CD4-positive, alpha-beta T cell treated with Interferon alpha-2 for 1 hour (primary cell): ENCODE measurements around the gene WIPI1.
A peak's percentile ranks its signal among the peaks of the same experiment; 100 is the strongest.
"Not testable (repeated sequence)": the region's sequence is repeated elsewhere in the genome, so short reads cannot be mapped to it uniquely, and the experiment has no call there.

Experiments
- DNase-seq, 2 donors: peaks; one replicate each; pipeline ENCODE4 v3.0.0-alpha.2; 2020 to 2022

Gene WIPI1

GRCh38 chr17:68457168-68457538 is at the start of gene WIPI1:
WIPI1 (minus strand) TSS chr17:68457496; CDS start chr17:68457421, 75 bp downstream.
- no peak for DNase-seq

GRCh38 chr17:68505951-68506350 is 48.7 kb upstream of the WIPI1 start:
- no peak for DNase-seq

GRCh38 chr17:68501074-68501473 is 43.8 kb upstream of the WIPI1 start:
- DNase-seq, result no peak

GRCh38 chr17:68499587-68499986 is 42.3 kb upstream of the WIPI1 start:
- DNase-seq, result no peak

- no peak for DNase-seq
Observed at GRCh38 chr17:68498479-68499326, 41.4 kb upstream of the WIPI1 start.

- peak; percentile 25 to 52 for DNase-seq
Observed at GRCh38 chr17:68497885-68498319, 40.6 kb upstream of the WIPI1 start.

- no peak for DNase-seq
Observed at GRCh38 chr17:68495081-68495480, 37.8 kb upstream of the WIPI1 start.

- DNase-seq, result not testable (repeated sequence)
Observed at GRCh38 chr17:68492394-68493054, 35.2 kb upstream of the WIPI1 start.

- DNase-seq, result peak in 1 of 2 donors; percentile 42
Observed at GRCh38 chr17:68491381-68492231, 34.3 kb upstream of the WIPI1 start.

GRCh38 chr17:68489919-68490318 is 32.6 kb upstream of the WIPI1 start:
- no peak for DNase-seq

- no peak for DNase-seq
Observed at GRCh38 chr17:68484458-68484857, 27.2 kb upstream of the WIPI1 start.

GRCh38 chr17:68482576-68483041 is 25.3 kb upstream of the WIPI1 start:
- no peak for DNase-seq

GRCh38 chr17:68480885-68481284 is 23.6 kb upstream of the WIPI1 start:
- DNase-seq, result no peak

GRCh38 chr17:68470961-68471360 is 13.7 kb upstream of the WIPI1 start:
- DNase-seq, result no peak

- no peak for DNase-seq
Observed at GRCh38 chr17:68468788-68469187, 11.5 kb upstream of the WIPI1 start.

- DNase-seq, result no peak
Observed at GRCh38 chr17:68468334-68468733, 11.0 kb upstream of the WIPI1 start.

GRCh38 chr17:68463211-68464019 is 6.1 kb upstream of the WIPI1 start:
- DNase-seq, result no peak

GRCh38 chr17:68462381-68463210 is 5.3 kb upstream of the WIPI1 start:
- DNase-seq, result peak; percentile 74 to 87

GRCh38 chr17:68461589-68461988 is 4.3 kb upstream of the WIPI1 start:
- DNase-seq, result peak; percentile 62 to 63

GRCh38 chr17:68461122-68461539 is 3.8 kb upstream of the WIPI1 start:
- DNase-seq, result peak in 1 of 2 donors; percentile 34

- DNase-seq, result peak; percentile 47 to 81
Observed at GRCh38 chr17:68460715-68461114, 3.4 kb upstream of the WIPI1 start.
